AG09309 (cell line): Measurements from ENCODE around the gene COX6A2.

Experiments used
- DNase-seq: peaks from one replicate; pipeline ENCODE4 v3.0.0-alpha.2; 2010; ENCODE audit warnings: low read depth
- H3K4me3 ChIP-seq: 2 replicates; pipeline ENCODE4 v1.5.1; 2011; ENCODE audit warnings: mild to moderate bottlenecking, low read depth, low read length, moderate library complexity; ENCODE audit not compliant: control insufficient read depth
- TF ChIP-seq, protein P1 (sequence below): IDR thresholded peaks from 2 replicates; pipeline ENCODE4 v1.5.1; 2011; ENCODE audit warnings: mild to moderate bottlenecking, low read depth, low read length, inconsistent platforms; ENCODE audit not compliant: insufficient read depth, control insufficient read depth; ENCODE audit errors: missing control alignments

Gene COX6A2

DNA sequence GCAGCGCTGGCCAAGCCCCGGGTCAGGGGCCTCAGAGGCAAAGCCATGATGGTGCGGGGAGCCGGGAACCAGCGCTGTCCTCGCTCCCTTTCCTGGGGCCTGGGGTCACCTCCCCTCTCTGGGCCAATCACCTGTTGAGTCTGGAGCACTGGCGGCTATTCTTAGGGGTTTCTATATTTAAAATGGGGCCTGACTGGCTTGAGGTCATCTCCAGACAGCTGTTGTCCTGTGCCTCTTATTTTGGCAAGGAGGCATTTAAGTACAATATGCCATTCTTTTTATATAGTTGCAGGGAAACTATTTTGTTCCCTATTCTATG, at the start of gene COX6A2:
Gene COX6A2 (minus strand): TSS at position 82 of the 319 bp plus-strand sequence. CDS start 35 bp downstream, at position 47.
- TF ChIP-seq, protein P1, sequence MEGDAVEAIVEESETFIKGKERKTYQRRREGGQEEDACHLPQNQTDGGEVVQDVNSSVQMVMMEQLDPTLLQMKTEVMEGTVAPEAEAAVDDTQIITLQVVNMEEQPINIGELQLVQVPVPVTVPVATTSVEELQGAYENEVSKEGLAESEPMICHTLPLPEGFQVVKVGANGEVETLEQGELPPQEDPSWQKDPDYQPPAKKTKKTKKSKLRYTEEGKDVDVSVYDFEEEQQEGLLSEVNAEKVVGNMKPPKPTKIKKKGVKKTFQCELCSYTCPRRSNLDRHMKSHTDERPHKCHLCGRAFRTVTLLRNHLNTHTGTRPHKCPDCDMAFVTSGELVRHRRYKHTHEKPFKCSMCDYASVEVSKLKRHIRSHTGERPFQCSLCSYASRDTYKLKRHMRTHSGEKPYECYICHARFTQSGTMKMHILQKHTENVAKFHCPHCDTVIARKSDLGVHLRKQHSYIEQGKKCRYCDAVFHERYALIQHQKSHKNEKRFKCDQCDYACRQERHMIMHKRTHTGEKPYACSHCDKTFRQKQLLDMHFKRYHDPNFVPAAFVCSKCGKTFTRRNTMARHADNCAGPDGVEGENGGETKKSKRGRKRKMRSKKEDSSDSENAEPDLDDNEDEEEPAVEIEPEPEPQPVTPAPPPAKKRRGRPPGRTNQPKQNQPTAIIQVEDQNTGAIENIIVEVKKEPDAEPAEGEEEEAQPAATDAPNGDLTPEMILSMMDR: no peak
- H3K4me3 ChIP-seq: peak within 1 kb of the TSS; percentile 16
- no peak for DNase-seq

DNA sequence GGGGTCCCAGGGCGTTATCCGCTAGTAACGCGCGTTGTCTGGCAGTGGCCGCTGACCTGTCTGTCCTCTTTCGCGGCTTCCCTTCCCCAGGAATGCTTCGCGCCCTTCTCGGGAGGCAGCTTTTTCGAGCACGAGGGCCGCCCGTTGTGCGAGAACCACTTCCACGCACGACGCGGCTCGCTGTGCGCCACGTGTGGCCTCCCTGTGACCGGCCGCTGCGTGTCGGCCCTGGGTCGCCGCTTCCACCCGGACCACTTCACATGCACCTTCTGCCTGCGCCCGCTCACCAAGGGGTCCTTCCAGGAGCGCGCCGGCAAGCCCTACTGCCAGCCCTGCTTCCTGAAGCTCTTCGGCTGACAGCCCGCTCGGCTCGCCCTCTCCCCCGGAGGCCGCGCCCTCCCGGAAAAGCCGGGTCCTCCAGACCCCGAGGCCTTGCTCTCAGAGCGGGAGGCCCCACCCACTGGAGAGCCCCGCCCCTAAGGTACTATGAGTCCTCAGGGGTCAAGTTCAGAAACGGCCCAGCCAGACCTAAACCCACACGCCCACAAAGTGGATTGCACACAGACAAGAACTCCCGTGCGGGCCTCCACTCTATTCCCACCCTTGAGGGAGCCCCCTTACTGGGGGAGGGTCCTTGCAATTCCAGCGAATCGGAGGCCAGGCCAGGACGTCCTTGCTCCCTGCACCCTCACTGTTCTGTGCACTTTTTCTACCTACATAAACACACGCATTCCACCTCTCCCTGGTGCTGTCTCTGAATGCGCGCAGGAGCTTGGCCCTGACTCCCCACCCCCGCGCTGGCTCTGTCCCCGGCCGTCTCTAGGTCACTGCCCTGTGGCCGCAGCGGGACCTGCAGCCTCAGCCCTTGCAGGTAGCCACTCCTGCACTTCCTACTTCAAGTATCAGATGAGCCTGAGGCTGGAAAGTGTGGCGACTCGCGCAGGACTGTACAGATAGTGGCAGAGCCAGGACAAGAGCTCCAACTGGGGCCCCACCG, 49.4 kb upstream of the COX6A2 start:
- TF ChIP-seq, protein P1: no peak
- no peak overlapping the region for H3K4me3 ChIP-seq
- DNase-seq: no peak

DNA sequence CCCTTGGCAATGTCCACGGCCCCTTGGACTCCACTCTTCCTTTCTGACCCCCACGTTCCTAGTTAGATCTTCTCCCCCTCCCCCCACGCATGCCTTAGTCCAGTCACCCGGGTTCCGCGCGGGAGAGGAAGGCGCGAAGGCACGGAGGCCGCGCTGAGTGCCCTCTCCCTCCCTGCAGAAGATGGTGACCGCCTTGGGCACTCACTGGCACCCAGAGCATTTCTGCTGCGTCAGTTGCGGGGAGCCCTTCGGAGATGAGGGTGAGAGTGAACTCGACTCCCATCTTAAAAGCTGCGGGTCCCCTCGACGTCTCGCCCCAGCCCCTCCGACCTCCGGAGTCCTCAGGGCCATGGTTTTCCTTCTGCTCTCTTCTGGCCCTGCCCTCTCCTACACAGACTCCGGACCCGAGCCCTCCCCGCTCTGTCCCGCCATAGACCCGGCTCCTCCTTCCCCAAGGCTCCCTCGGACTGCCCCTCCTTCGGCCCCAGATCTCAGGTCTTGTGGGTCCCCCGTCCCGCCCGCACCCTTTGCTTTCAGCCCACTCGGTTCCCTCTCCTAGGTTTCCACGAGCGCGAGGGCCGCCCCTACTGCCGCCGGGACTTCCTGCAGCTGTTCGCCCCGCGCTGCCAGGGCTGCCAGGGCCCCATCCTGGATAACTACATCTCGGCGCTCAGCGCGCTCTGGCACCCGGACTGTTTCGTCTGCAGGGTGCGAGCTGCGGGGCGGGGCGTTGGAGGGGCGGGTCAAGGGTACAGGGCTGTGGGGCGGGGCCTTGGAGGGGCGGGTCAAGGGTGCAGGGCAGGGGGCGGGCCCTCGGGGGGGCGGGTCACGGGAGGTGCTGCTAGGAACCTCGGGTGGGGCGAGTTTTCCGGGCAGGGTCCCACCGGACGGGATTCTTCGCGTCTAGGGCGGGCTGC, 48.4 kb upstream of the COX6A2 start:
- no peak overlapping the region for H3K4me3 ChIP-seq
- no peak for DNase-seq
- TF ChIP-seq, protein P1: no peak

DNA sequence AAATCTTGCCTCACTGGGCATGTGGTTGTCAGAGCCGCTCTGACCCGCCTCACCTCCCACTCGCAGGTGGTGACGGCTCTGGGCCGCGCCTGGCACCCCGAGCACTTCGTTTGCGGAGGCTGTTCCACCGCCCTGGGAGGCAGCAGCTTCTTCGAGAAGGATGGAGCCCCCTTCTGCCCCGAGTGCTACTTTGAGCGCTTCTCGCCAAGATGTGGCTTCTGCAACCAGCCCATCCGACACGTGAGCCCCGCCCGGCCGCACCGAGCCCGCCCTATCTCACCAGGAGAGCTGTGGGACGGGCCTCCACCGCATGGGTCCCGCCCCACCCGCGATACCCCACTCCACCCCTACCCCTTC, 47.8 kb upstream of the COX6A2 start:
- no peak overlapping the region for H3K4me3 ChIP-seq
- TF ChIP-seq, protein P1: no peak
- no peak for DNase-seq

GRCh38 chr16:31474773-31475738, 46.9 kb upstream of the COX6A2 start:
- TF ChIP-seq, protein P1: no peak
- no peak for DNase-seq
- H3K4me3 ChIP-seq: no peak overlapping the region
